ENCODE measurements around the gene CUBN.

- TF ChIP-seq, protein P1, sequence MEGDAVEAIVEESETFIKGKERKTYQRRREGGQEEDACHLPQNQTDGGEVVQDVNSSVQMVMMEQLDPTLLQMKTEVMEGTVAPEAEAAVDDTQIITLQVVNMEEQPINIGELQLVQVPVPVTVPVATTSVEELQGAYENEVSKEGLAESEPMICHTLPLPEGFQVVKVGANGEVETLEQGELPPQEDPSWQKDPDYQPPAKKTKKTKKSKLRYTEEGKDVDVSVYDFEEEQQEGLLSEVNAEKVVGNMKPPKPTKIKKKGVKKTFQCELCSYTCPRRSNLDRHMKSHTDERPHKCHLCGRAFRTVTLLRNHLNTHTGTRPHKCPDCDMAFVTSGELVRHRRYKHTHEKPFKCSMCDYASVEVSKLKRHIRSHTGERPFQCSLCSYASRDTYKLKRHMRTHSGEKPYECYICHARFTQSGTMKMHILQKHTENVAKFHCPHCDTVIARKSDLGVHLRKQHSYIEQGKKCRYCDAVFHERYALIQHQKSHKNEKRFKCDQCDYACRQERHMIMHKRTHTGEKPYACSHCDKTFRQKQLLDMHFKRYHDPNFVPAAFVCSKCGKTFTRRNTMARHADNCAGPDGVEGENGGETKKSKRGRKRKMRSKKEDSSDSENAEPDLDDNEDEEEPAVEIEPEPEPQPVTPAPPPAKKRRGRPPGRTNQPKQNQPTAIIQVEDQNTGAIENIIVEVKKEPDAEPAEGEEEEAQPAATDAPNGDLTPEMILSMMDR (IDR thresholded peaks at IDR 0.05; ENCODE audit: low read depth, low read length): no peak
- TF ChIP-seq POLR2A (IDR thresholded peaks at IDR 0.05; ENCODE audit: extremely low read depth, insufficient read length) (no peak), MAX (IDR thresholded peaks at IDR 0.05; ENCODE audit: low read depth, low read length) (no peak), MYC (IDR thresholded peaks at IDR 0.05; ENCODE audit: low read depth, low read length) (no peak)
These were observed 8.9 kb upstream of the CUBN start for GRCh38 chr10:17138460-17139042.
